Lung microvascular endothelial cell (primary cell): ENCODE measurements around the gene ST8SIA3. TPM values are rescaled to one million over a fixed set of nuclear protein-coding genes. Genes with fewer than 3 reads are reported as not detected.
"Not testable (repeated sequence)": the region's sequence is repeated elsewhere in the genome, so short reads cannot be mapped to it uniquely, and the experiment has no call there.

Source experiments
- DNase-seq, 2 donors: peaks; one replicate each; pipeline versions ENCODE4 v3.0.0 to v3.0.0-alpha.2; 2010; ENCODE audit warnings: low read depth in 2 of 2
- total RNA-seq: library from RNA; depleted of rRNA; stranded (reverse); fragments of >200 nt; gene quantifications from 2 replicates; pipeline ENCODE4 v1.2.1, GENCODE V29; 2014

ST8SIA3 gene
- total RNA-seq, 1 donor from 2014 or later = not detected

DNA sequence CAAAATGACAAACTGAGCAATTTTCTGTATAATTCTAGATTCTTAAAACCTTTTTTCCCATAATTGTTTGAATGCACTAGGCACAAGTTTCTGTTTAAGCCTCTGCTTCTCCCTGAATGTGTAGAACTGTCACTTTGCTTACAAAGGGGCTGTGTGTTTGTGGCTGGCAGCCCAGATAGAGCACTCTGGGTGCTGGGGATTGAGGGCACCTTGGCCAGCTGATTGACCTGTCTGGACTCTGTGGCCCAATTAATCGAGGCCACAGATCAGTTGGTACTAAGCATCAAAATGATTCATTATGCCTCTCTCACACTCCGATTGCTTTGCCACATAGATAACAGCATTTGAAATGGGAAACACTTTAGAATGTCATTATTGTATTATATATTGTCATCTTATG lies 12.1 kb downstream of the ST8SIA3 start:
- no peak for DNase-seq

DNA sequence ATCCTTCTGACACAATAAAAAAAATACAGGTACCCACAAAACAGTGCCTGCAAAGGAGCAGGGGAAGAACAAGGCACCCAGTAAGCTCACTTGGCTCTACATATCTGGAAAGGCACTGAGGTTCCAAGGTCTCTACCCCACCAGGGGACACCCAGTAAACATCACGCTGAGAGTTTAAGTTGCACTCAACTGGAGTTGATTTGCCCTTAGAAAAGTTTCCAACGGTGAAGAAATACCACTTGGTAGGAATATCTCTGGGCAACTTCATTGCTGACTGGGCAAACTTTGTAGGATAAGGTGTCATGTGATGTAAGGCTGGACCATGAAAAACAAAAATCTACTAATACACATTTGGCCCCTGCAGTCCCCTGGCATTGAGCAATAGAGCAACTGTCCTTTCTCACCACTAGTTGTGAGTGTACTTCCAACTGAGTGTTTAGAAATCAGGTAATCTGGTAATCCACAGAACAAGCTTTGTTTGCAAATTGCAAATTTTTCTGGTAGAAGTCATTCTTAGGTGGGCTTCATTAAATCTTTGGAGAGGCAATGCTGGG lies 14.2 kb downstream of the ST8SIA3 start:
- no peak for DNase-seq

DNA sequence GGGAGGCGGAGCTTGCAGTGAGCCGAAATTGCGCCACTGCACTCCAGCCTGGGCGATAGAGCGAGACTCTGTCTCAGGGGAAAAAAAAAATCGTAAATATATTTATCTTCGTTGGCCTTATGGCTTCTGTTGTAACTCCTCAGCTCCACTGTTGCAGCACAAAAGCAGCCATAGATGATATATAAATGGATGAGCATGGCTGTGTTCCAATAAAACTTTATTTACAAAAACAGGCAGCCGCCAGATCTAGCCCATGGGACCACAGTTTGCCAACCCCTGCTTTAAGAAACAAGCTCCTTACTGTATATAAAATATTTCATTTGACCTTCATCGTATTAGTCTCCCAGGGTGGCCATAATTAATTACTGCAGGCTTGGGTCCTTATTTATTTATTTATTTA lies 20.1 kb downstream of the ST8SIA3 start:
- no peak for DNase-seq

DNA sequence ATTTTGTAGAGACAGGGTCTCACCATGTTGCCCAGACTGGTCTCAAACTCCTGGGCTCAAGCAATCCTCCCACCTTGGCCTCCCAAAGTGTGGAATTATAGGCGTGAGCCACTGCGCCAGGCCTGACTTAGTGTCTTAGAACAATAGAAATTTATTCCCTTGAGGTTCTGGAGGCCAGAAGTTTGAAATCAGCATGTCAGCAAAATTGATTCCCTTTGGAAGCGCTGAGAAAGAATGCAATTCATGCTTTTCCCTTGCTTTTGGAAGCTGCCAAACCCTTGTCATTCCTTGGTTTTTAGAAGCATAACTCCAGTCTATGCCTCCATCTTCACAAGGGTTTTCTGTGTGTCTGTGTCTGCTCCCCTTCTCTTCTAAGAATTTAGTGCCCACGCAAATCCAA lies 20.7 kb downstream of the ST8SIA3 start:
- DNase-seq = no peak

DNA sequence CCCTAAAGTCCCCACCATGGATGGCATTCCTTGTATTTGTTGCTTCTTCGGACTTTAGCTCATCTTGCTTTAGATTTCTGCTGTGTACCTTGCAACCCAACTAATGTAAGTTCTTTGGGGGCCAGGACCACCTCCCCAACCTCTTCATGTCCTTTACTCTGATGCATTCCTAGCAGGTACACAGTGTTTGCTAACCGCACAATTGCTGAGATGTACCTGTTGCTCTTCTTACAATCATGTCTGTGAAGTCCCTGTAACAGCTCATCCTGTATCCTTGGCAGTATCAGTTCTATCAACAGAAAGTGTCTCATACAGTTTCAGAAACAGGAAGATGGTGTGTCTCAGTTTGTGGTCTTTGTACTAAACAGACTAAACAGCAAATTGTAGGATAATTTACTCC lies 24.1 kb downstream of the ST8SIA3 start:
- no peak for DNase-seq

DNA sequence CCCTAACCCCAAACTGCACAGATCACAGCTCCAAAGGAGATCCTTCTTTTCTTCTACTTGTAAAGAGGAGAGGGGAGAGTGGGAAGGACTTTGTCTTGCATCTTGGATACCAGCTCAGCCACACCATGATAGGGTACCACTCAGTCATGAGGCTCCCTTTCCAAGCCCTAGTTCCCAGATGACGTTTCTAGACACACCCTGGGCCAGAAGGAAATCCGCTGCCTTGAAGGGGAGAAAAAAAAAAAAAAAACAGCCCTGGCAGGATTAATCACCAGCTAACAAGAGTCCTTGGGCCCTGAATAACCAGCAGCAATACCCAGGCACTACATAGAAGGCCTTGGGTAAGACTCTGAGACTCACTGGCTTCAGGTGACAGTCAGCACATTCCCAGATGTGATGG lies 36.9 kb downstream of the ST8SIA3 start:
- DNase-seq = no peak

DNA sequence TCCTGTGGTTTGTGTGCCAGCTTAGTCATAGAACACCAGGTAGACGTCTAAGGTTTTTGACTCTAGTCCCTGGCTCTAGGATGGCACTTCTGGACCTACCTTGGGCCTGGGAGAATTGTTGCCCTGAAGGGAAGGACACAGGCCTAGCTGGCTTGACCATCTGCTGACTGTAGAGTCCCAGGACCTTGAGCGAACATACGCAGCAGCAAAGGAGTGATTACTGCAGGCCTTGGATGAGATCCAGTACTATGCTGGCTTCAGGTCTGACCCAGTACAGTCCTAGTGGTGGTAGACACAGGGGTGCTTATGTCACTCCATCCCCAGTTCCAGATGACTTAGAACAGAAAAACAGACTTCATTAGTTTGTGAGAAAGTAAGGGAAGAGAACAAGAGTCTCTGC lies 37.7 kb downstream of the ST8SIA3 start:
- DNase-seq = no peak

DNA sequence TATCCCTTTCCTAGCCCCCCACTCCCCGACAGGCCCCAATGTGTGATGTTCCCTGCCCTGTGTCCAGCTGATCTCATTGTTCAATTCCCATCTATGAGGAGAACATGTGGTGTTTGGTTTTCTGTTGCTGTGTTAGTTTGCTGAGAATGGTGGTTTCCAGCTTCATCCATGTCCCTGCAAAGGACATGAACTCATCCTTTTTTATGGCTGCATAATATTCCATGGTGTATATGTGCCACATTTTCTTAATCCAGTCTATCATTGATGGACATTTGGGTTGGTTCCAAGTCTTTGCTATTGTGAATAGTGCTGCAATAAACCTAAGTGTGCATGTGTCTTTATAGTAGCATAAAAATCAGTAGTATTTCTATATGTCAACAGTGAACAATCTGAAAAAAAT lies 42.4 kb downstream of the ST8SIA3 start:
- DNase-seq = not testable (repeated sequence)

DNA sequence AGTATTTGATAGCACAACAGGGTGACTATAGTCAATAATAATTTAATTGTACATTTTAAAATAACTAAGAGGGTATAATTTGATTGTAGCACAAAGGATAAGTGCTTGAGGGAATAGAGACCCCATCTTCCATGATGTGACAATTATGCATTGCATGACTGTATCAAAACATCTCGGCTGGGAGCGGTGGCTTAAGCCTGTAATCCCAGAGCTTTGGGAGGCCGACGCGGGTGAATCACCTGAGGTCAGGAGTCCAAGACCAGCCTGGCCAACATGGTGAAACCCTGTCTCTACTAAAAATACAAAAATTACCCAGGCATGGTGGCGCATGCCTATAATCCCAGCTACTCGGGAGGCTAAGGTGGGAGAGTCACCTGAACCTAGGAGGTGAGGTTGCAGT lies 44.5 kb downstream of the ST8SIA3 start:
- not testable (repeated sequence) for DNase-seq

DNA sequence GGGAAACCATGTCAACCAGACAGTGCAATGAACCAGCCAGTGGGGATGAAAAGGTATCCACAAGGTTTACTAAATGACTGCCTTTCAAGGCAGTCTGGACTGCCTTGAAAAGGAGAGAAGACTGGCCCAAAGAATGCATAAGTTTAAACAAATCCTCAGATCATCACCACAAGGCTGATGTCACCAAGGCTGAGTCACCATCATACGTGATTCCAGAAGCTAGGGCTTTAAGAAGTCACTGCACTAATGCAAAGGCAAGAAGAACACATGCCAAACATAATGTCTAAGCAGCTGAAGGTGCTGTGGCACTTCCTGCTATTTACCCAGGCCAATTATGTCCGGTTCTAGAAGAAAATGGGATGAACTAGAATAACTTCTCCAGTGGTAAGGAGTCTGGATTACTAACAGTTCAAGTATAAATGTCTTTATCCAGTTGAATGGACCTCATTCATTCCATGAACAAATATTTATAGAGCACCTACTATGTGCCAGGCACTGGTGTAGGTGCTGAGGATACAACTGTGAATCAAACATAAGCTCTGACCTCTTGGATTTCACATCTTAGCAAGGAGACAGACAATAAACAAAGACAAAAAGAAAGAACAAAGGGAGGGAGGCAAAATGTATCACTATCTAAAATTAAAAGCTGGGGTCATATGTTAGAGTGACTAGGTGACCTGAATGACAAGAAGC lies 45.2 kb downstream of the ST8SIA3 start:
- no peak for DNase-seq

DNA sequence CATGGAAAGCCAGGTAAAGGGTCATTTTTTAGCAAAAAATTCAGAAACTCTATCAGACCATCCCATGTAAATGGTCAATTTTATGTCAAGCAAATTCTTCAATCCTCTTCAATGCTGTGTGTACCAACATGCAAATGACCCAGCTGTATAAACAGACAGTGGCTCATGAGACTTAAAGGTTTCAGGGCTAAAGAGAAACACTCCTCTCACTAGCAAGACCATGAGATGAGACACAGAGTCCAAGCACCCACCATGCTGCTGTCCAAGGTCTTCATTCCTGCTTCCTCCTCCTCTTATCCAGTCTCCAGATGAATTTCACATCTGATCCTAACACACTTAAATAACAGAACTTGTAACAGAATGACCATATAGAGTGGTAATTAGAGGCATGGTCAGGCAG lies 52.0 kb downstream of the ST8SIA3 start:
- DNase-seq = no peak

DNA sequence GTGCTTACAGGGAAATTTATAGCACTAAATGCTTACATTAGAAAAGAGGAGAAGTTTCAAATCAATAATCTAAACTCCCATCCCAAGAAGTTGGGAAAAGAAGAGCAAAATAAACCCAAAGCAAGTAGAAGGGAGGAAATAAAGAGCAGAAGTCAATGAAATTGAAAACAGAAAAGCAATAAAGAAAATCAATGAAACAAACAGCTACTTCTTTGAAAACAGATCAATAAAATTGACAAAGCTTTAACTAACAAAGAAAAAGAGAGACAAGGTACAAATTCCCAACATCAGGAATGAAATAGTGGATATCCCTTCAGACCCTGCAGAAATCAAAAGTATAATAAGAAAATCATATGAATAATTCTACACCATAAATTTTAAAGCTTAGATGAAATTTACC lies 57.3 kb downstream of the ST8SIA3 start:
- DNase-seq = no peak

DNA sequence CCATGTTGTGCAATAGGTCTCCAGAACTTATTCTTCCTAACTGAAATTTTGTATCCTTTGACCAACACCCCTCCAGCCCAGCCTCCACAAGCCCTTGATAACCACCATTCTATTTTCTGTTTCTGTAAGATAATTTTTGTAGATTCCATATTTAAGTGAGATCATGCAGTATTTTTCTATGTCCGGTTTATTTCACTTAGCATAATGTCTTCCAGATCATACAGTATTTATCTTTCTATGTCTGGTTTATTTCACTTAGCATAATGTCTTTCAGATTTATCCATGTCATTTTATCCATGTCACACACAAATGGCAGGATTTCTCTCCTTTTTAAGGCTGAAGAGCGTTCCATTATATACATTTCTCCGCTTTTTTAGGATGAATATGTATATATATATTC lies 58.4 kb downstream of the ST8SIA3 start:
- no peak for DNase-seq

DNA sequence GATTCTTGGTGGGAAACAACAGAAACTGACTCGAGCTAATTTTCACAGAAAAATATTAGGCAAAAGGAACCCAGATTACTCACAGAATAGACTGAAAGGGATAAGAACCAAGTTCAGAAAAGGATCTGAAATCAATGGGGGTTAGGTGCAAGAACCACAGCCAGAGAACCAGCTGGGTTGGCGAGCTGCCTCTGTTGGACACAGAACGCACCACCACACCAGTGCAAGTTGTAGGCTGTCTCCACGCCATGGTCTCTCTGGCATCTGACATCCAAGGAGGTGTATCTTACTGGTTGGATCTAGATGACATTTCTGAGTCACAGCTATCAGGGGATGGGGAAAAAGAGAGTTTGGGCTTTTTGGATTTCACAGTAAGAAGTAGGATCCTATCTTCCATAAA lies 64.2 kb downstream of the ST8SIA3 start:
- no peak for DNase-seq

Other genes starting within 250 kb of the ST8SIA3 start
- gene BOD1L2, start 205.5 kb upstream of the ST8SIA3 start, total RNA-seq = not detected in 2 replicates
- under 0.01 TPM in 1 of 2 replicates, not detected in the other for gene ONECUT2, start 82.8 kb downstream of the ST8SIA3 start, total RNA-seq
- gene FECH, start 234.1 kb downstream of the ST8SIA3 start, total RNA-seq = 36.3 and 36.8 TPM in 2 replicates